Epithelial cell of esophagus (primary cell): ENCODE measurements around the gene PLXNA4.

Source experiments
- DNase-seq: peaks from one replicate; pipeline ENCODE4 v3.0.0; 2010; ENCODE audit warnings: low read depth
- H3K4me3 ChIP-seq: 2 replicates; pipeline ENCODE4 v1.5.1; 2011; ENCODE audit warnings: mild to moderate bottlenecking, low read length, control low read depth
- CTCF ChIP-seq: IDR thresholded peaks from 2 replicates; pipeline ENCODE4 v1.5.1; 2011; ENCODE audit warnings: low read depth, mild to moderate bottlenecking, low read length, control low read depth, inconsistent platforms; ENCODE audit not compliant: insufficient read depth; ENCODE audit errors: missing control alignments

Gene PLXNA4

GRCh38 chr7:132574223-132574622 is 2.0 kb downstream of the PLXNA4 start:
- no peak for TF ChIP-seq CTCF
- no peak for DNase-seq
- H3K4me3 ChIP-seq, result no peak overlapping the region

- TF ChIP-seq CTCF, result no peak
- H3K4me3 ChIP-seq, result no peak overlapping the region
- no peak for DNase-seq
Measured at GRCh38 chr7:132573251-132573955, 2.9 kb downstream of the PLXNA4 start.

DNA sequence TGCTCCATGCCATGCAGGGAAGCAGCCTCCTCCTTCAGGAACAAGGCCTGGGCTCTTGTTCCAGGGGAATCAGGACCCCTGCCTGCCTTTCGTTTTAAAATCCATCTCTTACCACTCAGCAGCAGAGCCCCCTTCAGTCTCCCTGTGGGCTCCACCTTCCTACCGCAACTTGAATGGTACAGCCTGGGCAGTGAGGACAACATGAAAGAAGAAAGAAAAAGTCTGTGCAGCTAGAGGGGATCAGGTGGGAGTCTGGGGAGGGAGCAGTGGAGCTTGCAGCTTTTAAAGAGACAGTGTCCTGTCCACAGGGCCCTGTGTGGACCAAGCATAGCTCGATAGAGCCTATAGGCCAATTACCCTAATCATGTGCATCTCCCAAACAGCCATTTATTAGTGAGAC is 3.7 kb downstream of the PLXNA4 start:
- no peak overlapping the region for H3K4me3 ChIP-seq
- TF ChIP-seq CTCF, result no peak
- DNase-seq, result no peak

- no peak for TF ChIP-seq CTCF
- H3K4me3 ChIP-seq, result no peak overlapping the region
- DNase-seq, result no peak
Measured at GRCh38 chr7:132571970-132572369, 4.3 kb downstream of the PLXNA4 start.

GRCh38 chr7:132569884-132570614 is 6.2 kb downstream of the PLXNA4 start:
- no peak for TF ChIP-seq CTCF
- H3K4me3 ChIP-seq, result no peak overlapping the region
- no peak for DNase-seq

- DNase-seq, result no peak
- TF ChIP-seq CTCF, result no peak
- H3K4me3 ChIP-seq, result no peak overlapping the region
Measured at GRCh38 chr7:132568962-132569361, 7.3 kb downstream of the PLXNA4 start.
